B cell (primary cell): ENCODE measurements around the gene HES2. TPM values are rescaled to one million over a fixed set of nuclear protein-coding genes. Genes with fewer than 3 reads are reported as not detected.

Experiments used
- ATAC-seq: fragments of 200-7000 bp; cut with Tn5 transposase; one replicate; pipeline ENCODE4 v1.10.0; 2021; ENCODE audit warnings: low read depth, mild to moderate bottlenecking, moderate number of reproducible peaks, moderate library complexity
- CTCF ChIA-PET: fragments of 350-600 bp; sonication (Branson Sonifier 250); formaldehyde crosslinking; loops from one replicate; lab custom pipeline; 2021; ENCODE audit warnings: antibody characterized with exemption, inconsistent platforms; lab: Charles Lee
- POLR2A ChIA-PET: fragments of 350-600 bp; sonication (Branson Sonifier 250); formaldehyde crosslinking; loops from one replicate; lab custom pipeline; 2021; ENCODE audit warnings: antibody characterized with exemption; lab: Charles Lee
- DNase-seq: peaks from one replicate; pipeline ENCODE4 v3.0.0; 2013
- H2AFZ ChIP-seq: 2 replicates; pipeline ENCODE4 v1.6.1; 2012; ENCODE audit warnings: mild to moderate bottlenecking, low read depth, low read length; ENCODE audit not compliant: insufficient read depth, poor library complexity, severe bottlenecking
- H3K27ac ChIP-seq, 2 donors: 1 replicate in 1 of 2; 2 replicates in 1 of 2; pipeline ENCODE4 v1.5.1; 2012 to 2013; ENCODE audit warnings: low read length in 2 of 2, mild to moderate bottlenecking in 2 of 2, moderate library complexity in 1 of 2
- H3K27me3 ChIP-seq, 4 experiments: fragments of 200-600 bp in 1 of 4; sonication (generic) in 1 of 4; replicated peaks in 1 of 4; 1 replicate in 2 of 4; 2 replicates in 2 of 4; pipeline versions ENCODE4 v1.6.1 to v1.7.0; 2013 to 2016; ENCODE audit warnings: low read length in 3 of 4, mild to moderate bottlenecking in 2 of 4, mixed read lengths in 1 of 4, moderate library complexity in 1 of 4; ENCODE audit not compliant: insufficient read depth in 4 of 4, control insufficient read depth in 3 of 4; ENCODE audit errors: control extremely low read depth in 1 of 4
- H3K36me3 ChIP-seq, 2 experiments: replicated peaks in 1 of 2; 1 replicate in 1 of 2; 2 replicates in 1 of 2; pipeline versions ENCODE4 v1.6.1 to v1.7.1; 2013; ENCODE audit warnings: low read length in 1 of 2; ENCODE audit not compliant: insufficient read depth in 2 of 2, control insufficient read depth in 1 of 2; ENCODE audit errors: control extremely low read depth in 1 of 2, extremely low read depth in 1 of 2
- H3K4me1 ChIP-seq, 2 donors: fragments of 200-600 bp in 1 of 2; sonication (generic) in 1 of 2; 1 replicate in 1 of 2; 2 replicates in 1 of 2; pipeline versions ENCODE4 v1.5.1 to v1.6.1; 2013 to 2017; ENCODE audit warnings: low read length in 2 of 2; ENCODE audit not compliant: control insufficient read depth in 2 of 2, insufficient read depth in 2 of 2
- H3K4me2 ChIP-seq: replicated peaks from 2 replicates; pipeline ENCODE3; 2012; ENCODE audit warnings: mild to moderate bottlenecking, low read depth, low read length; ENCODE audit not compliant: poor library complexity, severe bottlenecking
- H3K4me3 ChIP-seq, 5 experiments: fragments of 200-600 bp in 1 of 5; sonication (generic) in 1 of 5; 1 replicate in 3 of 5; 2 replicates in 2 of 5; pipeline versions ENCODE4 v1.5.1 to v1.7.0; 2011 to 2016; ENCODE audit warnings: low read length in 4 of 5, mild to moderate bottlenecking in 4 of 5, low read depth in 2 of 5, control low read depth in 1 of 5, moderate library complexity in 1 of 5; ENCODE audit not compliant: insufficient read depth in 1 of 5; ENCODE audit errors: control extremely low read depth in 1 of 5, extremely low read depth in 1 of 5
- H3K79me2 ChIP-seq: fragments of 200-600 bp; sonication (generic); one replicate; pipeline ENCODE4 v1.6.0; 2016; ENCODE audit warnings: low read length; ENCODE audit not compliant: control insufficient read depth, insufficient read depth
- H3K9ac ChIP-seq: fragments of 200-600 bp; sonication (generic); 2 replicates; pipeline ENCODE4 v1.6.1; 2017; ENCODE audit warnings: mild to moderate bottlenecking, low read length, moderate library complexity
- H3K9me3 ChIP-seq, 3 donors: one replicate each; pipeline versions ENCODE4 v1.6.1 to v1.7.1; 2013; ENCODE audit warnings: low read length in 2 of 3; ENCODE audit not compliant: control insufficient read depth in 2 of 3, insufficient read depth in 1 of 3; ENCODE audit errors: control extremely low read depth in 1 of 3
- H4K20me1 ChIP-seq: 2 replicates; pipeline ENCODE4 v1.6.0; 2012; ENCODE audit warnings: mild to moderate bottlenecking, low read length; ENCODE audit not compliant: insufficient read depth, control insufficient read depth, poor library complexity, severe bottlenecking
- H3K27ac Mint-ChIP-seq: one replicate; pipeline ENCODE4 v1.8.0; 2021; ENCODE audit warnings: mixed read lengths
- H3K27me3 Mint-ChIP-seq: one replicate; pipeline ENCODE4 v1.8.0; 2021; ENCODE audit warnings: mixed read lengths
- H3K4me1 Mint-ChIP-seq: one replicate; pipeline ENCODE4 v1.8.0; 2021; ENCODE audit warnings: mixed read lengths
- H3K4me3 Mint-ChIP-seq: one replicate; pipeline ENCODE4 v1.8.0; 2021; ENCODE audit warnings: mixed read lengths
- H3K9me3 Mint-ChIP-seq: one replicate; pipeline ENCODE4 v1.8.0; 2022; ENCODE audit warnings: mixed read lengths; ENCODE audit not compliant: insufficient read depth
- CTCF ChIP-seq: fragments of 200-600 bp; IDR thresholded peaks from one replicate; pipeline ENCODE4 v1.8.0; 2022; ENCODE audit warnings: antibody characterized with exemption, mild to moderate bottlenecking
- EZH2 ChIP-seq: IDR thresholded peaks from 2 replicates; pipeline ENCODE4 v1.6.1; 2012; ENCODE audit warnings: borderline replicate concordance, low read depth, mild to moderate bottlenecking, moderate library complexity, low read length; ENCODE audit not compliant: insufficient read depth, poor library complexity, severe bottlenecking
- WGBS: methylation state at CpG from one replicate; pipeline ENCODE4 v1.1.5; 2013; ENCODE audit warnings: missing lambda C conversion rate; ENCODE audit not compliant: insufficient coverage; 5-methylcytosine and 5-hydroxymethylcytosine counted together
- intact Hi-C: fragments of 100-400 bp; cut with micrococcal nuclease; formaldehyde crosslinking; loops from one replicate; pipeline ENCODE4 v1.10.0; 2022
- polyA plus RNA-seq: library from polyadenylated mRNA; depleted of rRNA; stranded (reverse); fragments of >200 nt; gene quantifications from 2 replicates; pipeline ENCODE4 v1.2.3, GENCODE V29; 2012
- total RNA-seq, 2 donors: library from RNA; stranded (reverse); fragments of 120-200 nt in 1 of 2; gene quantifications; 1 replicate in 1 of 2; 2 replicates in 1 of 2; pipeline versions ENCODE4 v1.2.3 to v1.2.4, GENCODE V29; 2013 to 2022

HES2 gene
- total and polyA plus RNA-seq, 2 donors (not counting 1 experiment from before 2014, with no cell fraction given), result not detected

GRCh38 chr1:6435547-6435946 is 15.8 kb upstream of the HES2 start:
- Mint-ChIP-seq H3K9me3 (no peaks in the 10 kb centered on the region), H3K27ac (no peak overlapping the region), H3K27me3 (peaks cover 25% of the 10 kb centered on the region), H3K4me1 (peaks cover 8% of the 10 kb centered on the region), H3K4me3 (no peak overlapping the region)
- Histone ChIP-seq H3K4me2 (no peak overlapping the region), H2AFZ (no peak overlapping the region), H4K20me1 (no peaks in the 10 kb centered on the region), H3K27me3 (peaks cover 0 to 15% (median 5%) of the 10 kb centered on the region in 4 experiments), H3K9ac (no peak overlapping the region), H3K4me1 (peaks cover 3 to 5% of the 10 kb centered on the region in 2 donors), H3K9me3 (no peaks in the 10 kb centered on the region), H3K27ac (no peak overlapping the region), H3K4me3 (no peak overlapping the region), H3K36me3 (no peaks in the 10 kb centered on the region), H3K79me2 (no peaks in the 10 kb centered on the region)
- ATAC-seq (no peak), DNase-seq (no peak)
- 100% methylated on average over 1 of the region's 3 CpGs for WGBS
- ChIA-PET POLR2A (no interaction called here), CTCF (interaction anchor here (0.6 kb wide), 1 partner anchor 12 kb away, joined by 3 read pairs; no protein-coding TSS in a partner anchor)
- intact Hi-C loops, result no loop called here
- no peak for TF ChIP-seq CTCF
- no peak for TF ChIP-seq EZH2

GRCh38 chr1:6435129-6435528 is 15.4 kb upstream of the HES2 start:
- CTCF ChIA-PET, result interaction anchor here (0.6 kb wide), 1 partner anchor 12 kb away, joined by 3 read pairs; no protein-coding TSS in a partner anchor
- no peak overlapping the region for H3K4me3 Mint-ChIP-seq

More at GRCh38 chr1:6435129-6435528, 15.4 kb upstream of the HES2 start:
- Histone ChIP-seq H3K4me2 (no peak overlapping the region), H3K27ac (no peak overlapping the region), H3K9ac (no peak overlapping the region), H3K79me2 (no peaks in the 10 kb centered on the region), H4K20me1 (no peaks in the 10 kb centered on the region), H2AFZ (no peak overlapping the region), H3K27me3 (peaks cover 0 to 16% (median 5%) of the 10 kb centered on the region in 4 experiments), H3K36me3 (no peaks in the 10 kb centered on the region), H3K9me3 (no peaks in the 10 kb centered on the region), H3K4me1 (peaks cover 2 to 3% of the 10 kb centered on the region in 2 donors), H3K4me3 (no peak overlapping the region)
- no peak for ATAC-seq
- 83% methylated on average over 10 of the region's 15 CpGs for WGBS
- peaks cover 29% of the 10 kb centered on the region for H3K27me3 Mint-ChIP-seq
- POLR2A ChIA-PET, result no interaction called here
- H3K9me3 Mint-ChIP-seq, result no peaks in the 10 kb centered on the region
- intact Hi-C loops, result no loop called here
- no peak for TF ChIP-seq EZH2
- TF ChIP-seq CTCF, result no peak
- peaks cover 8% of the 10 kb centered on the region for H3K4me1 Mint-ChIP-seq
- no peak overlapping the region for H3K27ac Mint-ChIP-seq
- no peak for DNase-seq
